NCI-H1436 treated with DMSO at 0.1 percent for 48 hours (cell line): ENCODE data around the gene P2RY12.
"Not testable (repeated sequence)": the region's sequence is repeated elsewhere in the genome, so short reads cannot be mapped to it uniquely, and the experiment has no call there.

Experiments used
- DNase-seq: peaks from one replicate; lab custom pipeline; 2025; lab: John Stamatoyannopoulos, UW

Gene P2RY12

DNA sequence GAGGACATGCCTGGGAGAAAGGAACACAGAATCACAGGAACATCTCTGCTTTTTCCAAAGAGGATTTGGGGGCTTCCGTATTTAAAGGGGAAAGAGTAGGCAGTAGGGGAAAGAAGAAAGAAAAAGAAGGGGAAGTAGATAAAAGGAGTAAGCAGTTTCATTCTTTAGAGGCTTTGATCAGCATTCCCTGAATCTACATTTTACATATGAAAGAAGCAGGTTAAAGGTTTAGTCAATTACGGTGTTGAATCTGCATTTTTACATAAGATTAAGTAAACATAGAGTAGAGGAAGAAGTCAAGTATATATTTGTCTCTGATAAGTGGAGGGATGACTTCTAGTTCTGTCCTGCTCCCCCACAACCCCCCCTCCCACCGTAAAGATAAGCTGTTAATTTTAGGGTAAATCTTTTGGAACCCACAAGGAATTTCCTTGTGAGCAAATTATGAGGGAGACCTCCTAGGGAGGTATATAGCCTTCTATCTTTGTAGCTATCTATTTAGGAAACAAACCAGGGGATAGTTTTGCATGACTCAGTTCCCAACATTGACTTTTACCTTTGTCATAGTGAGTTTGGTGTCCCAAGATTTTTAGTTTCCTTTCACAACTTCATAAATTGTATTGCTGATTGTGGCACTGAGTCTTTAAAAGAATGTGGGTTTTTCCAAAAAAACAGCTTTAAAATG is 8.7 kb upstream of the P2RY12 start:
- DNase-seq = no peak

DNA sequence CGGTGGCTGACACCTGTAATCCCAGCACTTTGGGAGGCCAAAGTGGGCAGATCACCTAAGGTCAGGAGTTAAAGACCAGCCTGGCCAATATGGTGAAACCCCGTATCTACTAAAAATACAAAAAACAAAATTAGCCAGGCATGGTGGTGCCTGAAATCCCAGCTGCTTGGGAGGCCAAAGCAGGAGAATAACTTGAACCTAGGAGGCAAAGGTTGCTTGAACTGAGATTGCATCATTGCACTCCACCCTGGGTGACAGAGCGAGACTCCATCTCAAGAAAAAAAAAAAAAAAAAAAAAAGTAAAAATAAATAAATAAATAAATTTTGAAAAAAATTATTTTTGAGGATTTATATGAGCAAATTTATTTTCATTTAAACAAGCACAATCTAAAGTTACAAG is 7.6 kb upstream of the P2RY12 start:
- not testable (repeated sequence) for DNase-seq

DNA sequence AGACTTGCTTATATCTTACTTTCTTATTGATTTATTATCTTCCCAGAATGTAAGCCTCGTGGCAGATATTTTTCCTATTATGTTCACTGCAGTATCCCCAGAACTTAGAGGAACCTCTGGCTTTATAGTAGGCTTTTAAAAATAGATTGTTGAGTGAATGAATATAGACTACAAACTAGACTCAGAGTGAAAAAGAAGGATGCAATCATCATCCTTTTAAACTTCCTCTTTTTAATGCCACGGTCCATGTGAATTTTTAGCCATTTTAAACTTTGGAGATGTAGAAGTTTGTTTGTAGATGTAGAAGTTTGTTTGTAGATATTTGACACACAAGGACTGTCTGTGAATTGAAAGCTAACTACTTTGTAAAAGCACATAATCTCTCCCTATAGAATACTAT is 7.2 kb upstream of the P2RY12 start:
- DNase-seq = no peak

DNA sequence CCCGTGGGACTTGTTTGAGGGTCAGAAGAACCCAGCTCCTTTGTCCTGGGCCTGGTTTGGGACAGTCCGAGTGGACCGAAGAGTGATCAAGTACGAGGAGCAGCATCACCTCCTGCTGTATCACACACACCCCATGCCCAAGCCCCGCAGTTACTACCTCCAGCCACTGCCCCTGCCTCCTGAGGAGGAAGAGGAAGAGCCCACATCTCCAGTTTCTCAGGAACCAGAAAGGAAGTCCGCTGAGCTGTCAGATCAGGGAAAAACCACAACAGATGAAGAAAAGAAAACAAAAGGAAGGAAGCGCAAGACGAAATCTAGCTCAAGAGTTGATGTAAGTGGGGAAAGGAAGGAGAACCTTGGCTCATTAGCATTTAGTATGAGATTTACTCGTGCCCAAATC is 3.3 kb upstream of the P2RY12 start:
- no peak for DNase-seq

DNA sequence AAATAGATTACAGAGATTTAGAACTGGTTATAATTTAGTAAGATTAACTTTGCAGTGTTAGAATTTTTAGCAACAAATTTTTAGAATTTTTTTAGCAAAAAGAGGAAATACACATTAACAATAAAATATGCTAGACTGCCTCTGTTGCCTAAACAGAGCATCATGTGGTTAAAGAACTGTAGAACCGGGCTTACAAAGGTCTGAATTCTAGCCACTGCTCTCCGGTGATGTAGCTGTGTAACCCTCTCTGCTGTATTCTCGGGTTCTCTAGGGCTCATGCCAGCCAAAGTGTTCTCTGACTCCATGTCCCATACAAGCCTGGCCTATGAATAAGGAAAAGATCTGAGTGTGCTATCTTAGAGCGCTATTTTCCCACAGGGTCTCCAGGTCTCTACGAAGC is 2.9 kb upstream of the P2RY12 start:
- no peak for DNase-seq

DNA sequence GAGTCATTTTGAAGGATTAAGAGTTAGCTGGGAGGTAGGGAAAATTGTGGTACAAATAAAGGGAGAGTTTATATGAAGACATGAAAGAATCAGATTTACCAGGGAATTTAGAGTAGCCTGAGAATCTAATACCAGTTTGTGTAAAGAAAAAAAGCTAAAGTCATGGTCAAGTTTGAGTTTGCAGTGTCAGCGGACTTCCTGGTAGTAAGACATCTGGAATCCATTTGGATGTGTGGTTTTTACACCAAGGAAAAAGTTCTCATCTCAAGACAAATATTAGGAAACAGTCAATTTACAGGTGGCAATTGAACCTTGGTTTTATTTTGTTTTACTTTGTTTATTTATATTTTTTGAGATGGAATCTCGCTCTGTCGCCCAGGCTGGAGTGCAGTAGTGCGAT is 1.5 kb upstream of the P2RY12 start:
- no peak for DNase-seq

DNA sequence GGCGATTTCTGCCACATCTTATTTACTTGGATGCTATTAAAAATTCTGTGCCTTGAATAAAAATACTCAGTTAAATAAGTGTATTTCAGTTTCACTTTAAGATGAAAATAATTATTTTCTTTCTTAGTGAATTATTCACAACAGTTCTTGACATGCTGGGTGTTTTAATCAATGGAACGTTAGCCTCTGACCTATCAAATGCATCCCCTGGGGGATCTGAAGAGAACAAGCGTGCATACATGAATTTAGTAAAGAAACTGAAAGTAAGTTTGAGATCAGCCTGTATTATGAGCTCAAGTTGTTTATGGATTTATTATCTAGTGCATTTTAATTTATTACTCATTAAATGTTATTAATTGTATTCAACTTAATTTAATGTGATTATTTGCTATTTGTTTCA is 597 bp downstream of the P2RY12 start:
- no peak for DNase-seq

DNA sequence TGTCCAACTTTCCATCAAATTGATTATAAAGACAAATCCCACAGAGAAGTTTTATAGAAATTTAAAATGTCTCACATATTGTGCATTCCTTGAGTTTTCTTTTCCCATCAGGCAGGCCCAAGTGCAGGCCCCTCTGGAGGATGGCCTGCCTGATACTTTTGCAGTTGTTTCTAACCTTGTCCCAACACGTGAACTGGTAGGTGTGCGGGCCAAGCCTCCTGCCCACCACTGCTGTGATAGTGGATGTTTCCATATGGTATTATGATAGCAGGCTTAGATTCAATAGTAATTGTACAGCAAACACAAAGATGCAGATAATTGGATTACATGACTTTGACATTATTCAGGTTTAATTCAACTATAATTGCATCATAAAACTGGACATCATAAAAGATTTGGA is 1.4 kb downstream of the P2RY12 start:
- no peak for DNase-seq

DNA sequence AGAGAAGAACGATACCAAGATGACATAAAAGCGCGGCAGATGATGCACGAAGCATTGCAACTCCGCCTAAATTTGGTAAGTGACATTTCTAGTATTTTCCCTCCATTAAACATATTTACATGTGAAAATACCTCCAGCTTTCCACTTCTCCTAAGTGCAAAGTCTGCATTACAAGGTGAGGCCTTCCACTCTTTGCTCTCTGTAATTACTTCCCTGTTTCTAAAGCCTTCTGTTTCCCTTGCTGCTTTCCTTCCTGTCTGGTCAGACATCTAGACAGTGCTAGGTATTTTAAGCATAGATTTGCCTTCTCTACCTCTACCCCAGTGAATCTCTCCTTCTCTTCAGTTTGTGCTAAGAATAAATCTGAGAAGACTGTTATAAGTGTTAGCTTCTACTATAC is 1.9 kb downstream of the P2RY12 start:
- DNase-seq = no peak

DNA sequence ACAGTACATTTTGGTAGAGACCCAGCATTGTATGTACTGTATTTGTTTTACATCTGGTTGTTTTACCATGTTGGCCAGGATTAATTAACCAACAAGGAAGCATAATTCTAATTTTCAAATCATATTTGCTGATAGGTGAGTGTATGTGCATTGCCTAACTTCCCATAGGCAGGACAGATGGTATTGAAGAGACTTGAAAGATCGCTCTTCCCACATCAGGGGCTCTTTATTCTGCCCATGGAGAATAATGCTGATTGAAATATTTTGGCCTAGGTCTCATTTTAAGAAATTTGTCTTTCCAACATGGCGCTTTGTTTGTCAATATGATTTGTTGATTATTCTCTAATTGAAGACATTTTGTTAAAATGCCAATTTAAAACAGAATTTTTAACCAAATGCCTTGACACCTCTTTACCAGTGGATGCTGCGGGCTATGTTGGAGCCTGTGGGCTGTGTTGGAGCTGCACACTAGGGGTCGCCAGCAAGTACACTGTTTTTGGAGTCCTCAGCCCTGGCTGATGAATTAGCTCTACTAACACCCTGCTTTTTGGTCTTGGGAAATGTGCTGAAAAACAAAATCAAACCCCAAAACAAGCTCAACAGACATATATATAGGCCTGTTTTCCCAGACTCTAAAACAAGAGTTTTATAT is 5.3 kb downstream of the P2RY12 start:
- no peak for DNase-seq

DNA sequence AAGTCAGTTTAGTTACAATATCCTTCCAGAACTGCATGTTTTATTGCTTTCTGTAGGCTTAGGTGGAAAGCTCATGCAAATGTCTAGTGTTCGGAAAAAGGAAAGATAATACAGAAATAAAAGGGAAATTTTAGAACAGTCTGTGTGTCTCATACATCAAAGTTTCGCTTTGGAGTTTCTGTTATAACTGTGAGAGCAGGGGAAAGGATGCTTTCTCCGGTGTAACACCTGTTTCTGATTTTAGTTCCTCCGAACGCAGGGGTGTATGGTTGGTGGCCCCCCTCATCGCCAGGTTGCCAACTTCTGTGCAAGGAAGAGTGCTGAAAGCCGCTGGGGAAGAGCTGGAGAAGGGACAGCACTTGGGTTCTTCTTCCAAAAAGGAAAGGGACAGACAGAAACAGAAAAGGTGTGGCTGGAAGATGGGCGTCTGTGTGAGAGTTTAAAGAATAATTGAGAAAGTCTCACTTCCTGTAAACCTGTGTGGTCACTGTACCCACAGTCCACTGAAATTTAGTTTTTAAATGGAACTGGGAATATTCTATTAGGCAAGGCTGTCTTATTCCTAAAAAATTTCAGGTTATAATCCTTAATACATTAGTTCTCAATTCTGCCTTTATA is 6.7 kb downstream of the P2RY12 start:
- DNase-seq = no peak

DNA sequence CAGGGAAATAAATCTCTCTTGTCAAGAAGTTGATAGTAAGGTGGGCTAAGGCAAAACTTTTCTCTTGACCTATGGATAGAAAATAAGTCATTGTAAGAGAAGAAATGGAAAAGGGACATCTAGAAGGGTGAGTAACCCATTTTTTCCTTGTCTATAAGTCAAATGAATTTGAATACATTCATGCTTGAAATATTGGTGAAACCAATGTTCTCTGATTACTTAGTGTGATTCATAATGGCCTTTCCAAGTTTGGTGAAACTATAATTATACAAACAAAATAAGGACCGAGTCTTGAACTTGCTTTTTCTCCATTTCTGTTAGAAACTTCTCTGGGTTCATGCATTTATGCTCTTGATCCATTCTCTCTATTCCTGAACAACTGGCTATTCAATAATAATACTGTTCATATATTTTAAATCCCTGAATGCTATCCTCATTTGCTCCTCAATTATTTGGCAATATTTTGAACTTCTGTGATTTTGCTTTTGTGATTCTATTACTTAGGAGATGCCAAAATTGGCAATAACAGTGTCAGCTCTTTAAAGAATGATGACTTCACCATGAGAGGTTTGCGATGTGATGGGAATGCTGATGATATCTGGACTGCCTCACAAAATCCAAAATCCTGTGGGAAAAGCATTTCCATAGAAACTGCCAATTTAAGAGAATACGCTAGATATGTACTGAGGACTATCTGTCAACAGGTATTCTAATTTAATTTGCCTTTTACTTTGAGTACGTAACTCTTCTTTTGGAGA is 12.3 kb downstream of the P2RY12 start:
- DNase-seq = no peak

DNA sequence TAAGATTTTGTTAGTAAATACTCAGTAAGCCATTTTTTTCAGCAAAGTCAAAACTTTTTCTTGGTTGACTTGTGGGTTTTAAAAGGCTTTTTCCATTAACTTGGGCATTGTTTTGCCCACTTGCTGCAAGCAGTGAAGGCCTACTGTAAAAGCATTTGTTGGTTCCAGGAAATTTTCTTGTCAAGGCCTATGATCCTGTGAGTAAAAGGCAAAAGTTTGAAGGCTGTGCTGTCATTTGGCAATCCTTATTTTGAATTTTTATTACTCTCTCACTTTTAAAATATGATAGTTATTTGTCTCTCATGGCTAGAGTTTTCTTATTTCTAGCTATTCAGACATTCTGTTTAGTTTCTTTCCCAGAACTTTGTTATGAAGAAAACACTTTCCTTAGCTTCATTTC is 13.0 kb downstream of the P2RY12 start:
- no peak for DNase-seq

DNA sequence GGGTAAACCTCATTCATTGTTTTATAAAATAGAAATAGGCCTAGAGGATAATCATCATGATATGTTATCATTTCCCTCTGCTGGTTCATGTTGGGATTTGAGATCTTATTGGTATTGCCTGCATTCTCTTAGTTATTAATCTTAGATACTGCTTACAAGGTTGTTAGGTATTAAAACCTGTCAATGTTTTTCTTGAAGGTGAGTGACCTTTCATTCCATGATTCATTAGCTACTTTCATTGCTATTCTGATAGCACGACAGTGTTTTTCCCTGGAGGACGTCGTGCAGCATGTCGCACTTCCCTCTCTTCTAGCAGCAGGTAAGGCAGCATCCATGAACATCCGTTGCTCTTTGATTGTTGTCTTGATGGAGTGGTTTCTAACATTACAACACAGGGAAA is 17.1 kb downstream of the P2RY12 start:
- DNase-seq = no peak

DNA sequence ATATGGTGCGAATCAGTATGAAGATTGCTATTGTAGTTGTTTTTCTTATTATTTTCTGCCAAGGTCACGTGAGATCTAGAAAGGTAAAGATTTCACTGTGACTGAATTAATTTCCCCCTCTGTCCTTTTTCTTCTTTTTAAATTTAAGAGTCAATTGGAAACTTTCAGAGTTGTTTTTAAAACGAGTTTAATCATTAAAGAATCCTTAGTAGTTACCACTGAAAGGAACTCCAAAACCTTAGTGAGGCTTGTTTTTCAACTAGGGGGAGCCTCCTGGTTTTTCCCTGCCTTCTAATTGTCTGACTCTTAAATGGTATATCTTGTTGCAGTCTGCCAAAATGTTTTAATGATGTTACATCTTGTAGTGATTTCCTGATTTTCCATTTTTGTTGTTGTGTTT is 17.6 kb downstream of the P2RY12 start:
- DNase-seq = no peak

DNA sequence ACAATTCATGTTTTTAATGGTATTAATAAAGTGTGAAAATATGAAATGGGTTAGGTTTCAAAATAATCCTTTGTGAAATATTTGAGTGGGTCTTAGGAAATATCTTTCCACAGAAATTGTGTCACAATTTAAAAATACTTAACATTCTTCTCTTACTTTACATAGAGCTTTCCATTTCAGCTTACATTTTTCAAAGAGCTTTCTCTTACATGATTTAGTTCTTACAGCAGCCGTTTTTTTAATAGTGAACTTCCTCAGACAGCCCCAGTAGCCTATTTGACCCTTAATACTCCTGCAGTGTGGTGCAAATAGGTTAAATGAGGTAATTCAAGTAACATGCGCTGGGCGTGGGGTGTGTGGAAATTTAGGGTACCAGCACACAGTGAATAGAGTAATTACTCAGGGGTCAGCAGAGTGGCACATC is 21.8 kb downstream of the P2RY12 start:
- no peak for DNase-seq

DNA sequence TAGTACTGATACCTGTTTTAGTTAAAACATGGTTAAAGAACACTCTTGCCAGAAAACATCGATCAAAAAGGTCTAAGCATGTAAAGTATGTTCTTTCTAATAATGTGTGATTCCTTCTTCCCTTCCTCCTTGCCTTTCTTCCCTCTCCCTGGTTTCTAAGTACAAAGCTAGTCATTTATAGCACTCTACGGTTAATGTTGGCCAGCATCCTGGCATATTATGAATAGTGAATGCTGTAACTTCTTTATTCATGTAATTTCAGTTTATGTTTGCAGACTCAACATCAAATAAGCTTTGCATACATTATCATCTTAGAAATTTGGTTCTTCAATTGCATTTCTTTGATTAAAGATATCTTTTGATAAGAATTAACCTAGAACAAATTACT is 27.1 kb downstream of the P2RY12 start:
- no peak for DNase-seq

DNA sequence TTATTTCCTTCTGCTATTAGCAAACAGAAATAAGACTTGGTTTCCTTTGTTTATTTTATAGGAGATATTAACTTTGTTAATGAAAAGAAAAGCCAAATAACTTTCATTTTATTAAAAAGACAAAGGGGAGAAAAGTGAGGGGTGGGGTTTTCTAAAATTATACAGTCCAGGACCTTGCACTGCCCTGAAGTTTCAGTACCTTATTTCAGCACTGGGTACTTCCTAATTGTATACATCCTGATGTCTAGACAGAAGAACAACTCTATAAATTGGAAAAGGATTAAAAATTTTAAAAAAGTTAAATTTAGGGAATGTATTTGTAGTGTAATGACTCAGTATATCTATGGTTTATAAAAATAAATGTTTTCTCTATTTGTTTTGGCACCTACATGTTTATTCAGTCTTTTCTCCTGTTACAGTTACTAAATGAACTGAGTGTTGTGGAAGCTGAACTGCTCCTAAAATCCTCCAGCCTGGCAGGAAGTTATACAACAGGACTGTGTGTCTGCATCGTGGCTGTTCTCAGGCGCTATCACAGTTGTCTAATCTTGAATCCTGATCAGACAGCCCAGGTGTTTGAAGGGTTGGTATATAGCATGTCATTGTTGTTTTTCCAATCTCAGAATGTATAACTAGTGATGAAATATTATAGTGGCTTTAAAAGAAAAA is 27.6 kb downstream of the P2RY12 start:
- no peak for DNase-seq

DNA sequence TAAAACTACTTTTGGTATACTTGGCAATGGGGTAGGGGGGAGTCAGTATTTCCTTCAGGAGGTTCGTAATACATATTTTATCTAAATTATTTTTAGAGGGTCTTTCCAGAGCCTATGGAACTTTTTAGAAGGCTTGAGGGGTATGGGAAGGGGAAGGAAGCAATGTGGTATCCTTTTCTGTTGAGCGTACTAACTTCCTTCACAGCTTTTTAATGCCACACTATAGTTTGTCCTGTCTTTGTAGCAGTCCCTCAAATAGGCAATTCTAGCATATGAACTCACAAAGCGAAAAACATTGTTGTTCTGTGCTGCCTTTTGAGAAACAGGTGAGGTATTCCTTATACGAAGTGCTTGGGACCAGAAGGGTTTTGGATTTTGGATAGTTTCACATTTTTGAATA is 32.9 kb downstream of the P2RY12 start:
- DNase-seq = no peak

DNA sequence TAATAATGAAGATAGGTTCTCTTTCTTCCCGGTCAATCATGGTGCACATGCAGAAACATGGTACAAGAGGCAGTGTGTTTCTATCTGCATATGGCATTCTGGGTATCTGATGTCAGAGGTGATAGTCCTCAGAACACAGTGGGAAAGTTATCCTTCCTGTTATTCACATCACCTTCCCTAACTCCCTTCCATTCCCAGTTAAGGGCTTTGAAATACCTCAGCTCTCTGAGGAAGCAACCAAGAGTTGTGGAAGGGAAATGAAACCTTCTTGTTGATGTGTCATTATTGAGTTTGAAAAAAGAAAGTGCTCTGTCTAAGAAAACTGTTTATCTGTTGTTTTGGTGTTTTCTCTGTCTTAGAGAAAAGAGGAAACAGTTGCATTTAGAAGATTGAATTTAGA is 33.3 kb downstream of the P2RY12 start:
- no peak for DNase-seq

DNA sequence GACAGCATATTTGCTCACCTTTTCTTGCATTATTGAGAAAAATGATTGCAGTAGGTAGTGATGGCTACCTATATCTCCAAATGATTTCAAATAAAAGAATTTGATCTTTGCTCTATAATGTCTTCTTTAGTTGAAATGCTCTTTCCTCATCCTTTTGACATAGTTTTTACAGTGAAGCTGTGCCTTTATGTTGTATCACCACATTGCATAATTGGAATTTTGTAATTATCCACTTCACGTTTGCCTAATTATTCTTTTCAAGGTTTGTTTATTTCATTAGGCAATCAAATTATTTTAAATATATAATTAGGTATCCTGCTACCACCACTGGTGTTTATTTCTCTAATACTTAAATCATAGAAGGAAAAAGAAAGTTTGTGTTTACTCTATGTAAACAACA is 33.9 kb downstream of the P2RY12 start:
- DNase-seq = no peak

DNA sequence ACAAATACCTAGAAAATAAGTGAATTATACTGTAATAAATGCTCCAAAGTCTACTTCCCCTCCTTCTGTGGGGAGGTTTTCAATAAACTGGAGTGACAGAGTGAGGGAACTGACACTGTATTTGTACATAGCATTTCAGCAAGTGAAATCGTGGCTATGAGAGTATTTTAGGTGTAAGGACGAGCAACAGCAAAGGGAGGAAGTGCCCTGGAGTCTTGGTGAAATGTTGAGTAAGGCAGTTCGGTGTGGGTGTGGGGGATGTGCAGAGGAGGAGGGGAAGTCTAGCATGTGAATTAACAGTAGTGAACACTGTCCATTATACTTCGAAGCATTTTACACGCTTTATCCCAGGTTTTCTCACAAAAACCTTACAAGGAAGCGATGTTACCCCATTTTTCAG is 37.1 kb downstream of the P2RY12 start:
- DNase-seq = no peak
